PC-9 (cell line): ENCODE results near the gene VTCN1. TPM values are rescaled to one million over a fixed set of nuclear protein-coding genes. Genes with fewer than 3 reads are reported as not detected.

Experiments
- BruUV-seq: library from RNA; stranded (reverse); fragments of 400-500 nt; replicated peaks from 2 replicates; lab custom pipeline; 2021; lab: Mats Ljungman, UMichigan
- CTCF ChIA-PET: fragments of 300-600 bp; sonication (Branson Sonifier 250); formaldehyde crosslinking; loops from one replicate; lab custom pipeline; 2022; ENCODE audit warnings: antibody characterized with exemption; lab: Charles Lee
- POLR2A ChIA-PET: fragments of 300-600 bp; sonication (Branson Sonifier 250); formaldehyde crosslinking; loops from one replicate; lab custom pipeline; 2022; ENCODE audit warnings: antibody characterized with exemption; ENCODE audit not compliant: unreplicated experiment; lab: Charles Lee
- DNase-seq, 2 experiments: peaks; one replicate each; pipeline versions ENCODE4 v3.0.0 to v3.0.0-alpha.2; 2015 to 2022; ENCODE audit warnings: mixed read lengths in 1 of 2
- H2AFZ ChIP-seq: fragments of 200-600 bp; sonication (generic); 2 replicates; pipeline ENCODE4 v1.8.1; 2017; ENCODE audit warnings: antibody characterized with exemption
- H3F3A ChIP-seq: fragments of 200-600 bp; sonication (generic); 2 replicates; pipeline ENCODE4 v1.8.1; 2017; ENCODE audit warnings: antibody characterized with exemption, mild to moderate bottlenecking, low read depth; ENCODE audit not compliant: insufficient read depth
- H3K27ac ChIP-seq: fragments of 200-600 bp; sonication (generic); 2 replicates; pipeline ENCODE4 v1.6.1; 2016; ENCODE audit warnings: mixed run types
- H3K27me3 ChIP-seq: fragments of 200-600 bp; sonication (generic); 2 replicates; pipeline ENCODE4 v1.6.1; 2016; ENCODE audit warnings: low read depth, mixed run types; ENCODE audit not compliant: insufficient read depth
- H3K36me3 ChIP-seq: fragments of 200-600 bp; sonication (generic); 2 replicates; pipeline ENCODE4 v1.6.1; 2016; ENCODE audit warnings: low read depth, mixed run types
- H3K4me1 ChIP-seq: fragments of 200-600 bp; sonication (generic); replicated peaks from 2 replicates; pipeline ENCODE4 v1.6.1; 2016; ENCODE audit warnings: mixed run types; ENCODE audit not compliant: insufficient read depth
- H3K4me2 ChIP-seq: fragments of 200-600 bp; sonication (generic); 2 replicates; pipeline ENCODE4 v1.6.1; 2017; ENCODE audit warnings: mixed run types
- H3K4me3 ChIP-seq: fragments of 200-600 bp; sonication (generic); 2 replicates; pipeline ENCODE4 v1.6.1; 2016; ENCODE audit warnings: mixed run types
- H3K79me2 ChIP-seq: fragments of 200-600 bp; sonication (generic); 2 replicates; pipeline ENCODE4 v1.6.1; 2017; ENCODE audit warnings: low read depth, mixed run types
- H3K9me2 ChIP-seq: fragments of 200-600 bp; sonication (generic); 2 replicates; pipeline ENCODE4 v1.8.1; 2017; ENCODE audit warnings: mild to moderate bottlenecking; ENCODE audit not compliant: insufficient read depth
- H3K9me3 ChIP-seq: fragments of 200-600 bp; sonication (generic); 2 replicates; pipeline ENCODE4 v1.8.1; 2016; ENCODE audit warnings: low read depth; ENCODE audit not compliant: insufficient read depth
- H4K20me1 ChIP-seq: fragments of 200-600 bp; sonication (generic); 2 replicates; pipeline ENCODE4 v1.8.1; 2017; ENCODE audit not compliant: insufficient read depth
- EZH2 ChIP-seq: fragments of 200-600 bp; sonication (generic); IDR thresholded peaks from 2 replicates; pipeline ENCODE4 v1.8.0; 2017; ENCODE audit warnings: antibody characterized with exemption, low read depth
- intact Hi-C: fragments of 100-400 bp; cut with micrococcal nuclease; formaldehyde crosslinking; loops from one replicate; pipeline ENCODE4 v1.10.0; 2022; ENCODE audit not compliant: unreplicated experiment
- total RNA-seq: library from RNA; stranded (reverse); gene quantifications from 2 replicates; pipeline ENCODE4 v1.2.3, GENCODE V29; 2021
- TF ChIP-seq, protein P1 (sequence below): fragments of 200-600 bp; sonication (generic); conservative IDR thresholded peaks from 2 replicates; pipeline ENCODE4 v1.6.1; 2017; ENCODE audit warnings: mixed run types, antibody characterized with exemption, mild to moderate bottlenecking, moderate library complexity

Gene VTCN1
- total RNA-seq, 1 experiment from 2014 or later, result 5.0 TPM

DNA sequence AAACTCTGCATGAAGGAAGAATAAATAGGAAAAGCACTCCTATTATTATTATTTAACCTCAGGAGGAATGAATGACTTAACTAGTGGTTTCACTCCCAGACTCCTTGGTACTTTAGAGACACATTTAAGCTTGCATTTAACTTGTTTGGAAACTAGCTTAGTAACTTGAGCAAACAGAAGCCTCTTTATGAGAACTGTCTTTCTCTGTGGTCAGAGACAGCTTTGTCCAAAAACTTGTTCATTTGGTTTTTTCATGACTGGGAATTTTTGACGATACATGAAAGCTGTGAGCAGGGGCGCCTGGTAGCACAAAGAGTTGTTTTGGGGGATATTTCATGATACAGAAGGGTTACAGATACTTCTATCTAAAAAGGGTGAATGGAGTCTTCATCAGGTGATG is 33.6 kb upstream of the VTCN1 start:
- DNase-seq, result no peak
- CTCF ChIA-PET, result no interaction called here
- POLR2A ChIA-PET, result no interaction called here
- no peak overlapping the region for H3K27ac ChIP-seq
- H4K20me1 ChIP-seq, result no peaks in the 10 kb centered on the region
- no peaks in the 10 kb centered on the region for H3K9me2 ChIP-seq
- H3F3A ChIP-seq, result no peaks in the 10 kb centered on the region
- no peaks in the 10 kb centered on the region for H3K79me2 ChIP-seq
- H3K36me3 ChIP-seq, result no peaks in the 10 kb centered on the region
- H3K27me3 ChIP-seq, result no peaks in the 10 kb centered on the region
- TF ChIP-seq, protein P1, sequence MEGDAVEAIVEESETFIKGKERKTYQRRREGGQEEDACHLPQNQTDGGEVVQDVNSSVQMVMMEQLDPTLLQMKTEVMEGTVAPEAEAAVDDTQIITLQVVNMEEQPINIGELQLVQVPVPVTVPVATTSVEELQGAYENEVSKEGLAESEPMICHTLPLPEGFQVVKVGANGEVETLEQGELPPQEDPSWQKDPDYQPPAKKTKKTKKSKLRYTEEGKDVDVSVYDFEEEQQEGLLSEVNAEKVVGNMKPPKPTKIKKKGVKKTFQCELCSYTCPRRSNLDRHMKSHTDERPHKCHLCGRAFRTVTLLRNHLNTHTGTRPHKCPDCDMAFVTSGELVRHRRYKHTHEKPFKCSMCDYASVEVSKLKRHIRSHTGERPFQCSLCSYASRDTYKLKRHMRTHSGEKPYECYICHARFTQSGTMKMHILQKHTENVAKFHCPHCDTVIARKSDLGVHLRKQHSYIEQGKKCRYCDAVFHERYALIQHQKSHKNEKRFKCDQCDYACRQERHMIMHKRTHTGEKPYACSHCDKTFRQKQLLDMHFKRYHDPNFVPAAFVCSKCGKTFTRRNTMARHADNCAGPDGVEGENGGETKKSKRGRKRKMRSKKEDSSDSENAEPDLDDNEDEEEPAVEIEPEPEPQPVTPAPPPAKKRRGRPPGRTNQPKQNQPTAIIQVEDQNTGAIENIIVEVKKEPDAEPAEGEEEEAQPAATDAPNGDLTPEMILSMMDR, result no peak
- no peak for TF ChIP-seq EZH2
- H3K4me3 ChIP-seq, result no peak overlapping the region
- intact Hi-C loops, result no loop called here
- H3K4me2 ChIP-seq, result no peak overlapping the region
- no peaks in the 10 kb centered on the region for H3K9me3 ChIP-seq
- no TSS peak for BruUV-seq
- H3K4me1 ChIP-seq, result peaks cover 5% of the 10 kb centered on the region
- no peak overlapping the region for H2AFZ ChIP-seq

DNA sequence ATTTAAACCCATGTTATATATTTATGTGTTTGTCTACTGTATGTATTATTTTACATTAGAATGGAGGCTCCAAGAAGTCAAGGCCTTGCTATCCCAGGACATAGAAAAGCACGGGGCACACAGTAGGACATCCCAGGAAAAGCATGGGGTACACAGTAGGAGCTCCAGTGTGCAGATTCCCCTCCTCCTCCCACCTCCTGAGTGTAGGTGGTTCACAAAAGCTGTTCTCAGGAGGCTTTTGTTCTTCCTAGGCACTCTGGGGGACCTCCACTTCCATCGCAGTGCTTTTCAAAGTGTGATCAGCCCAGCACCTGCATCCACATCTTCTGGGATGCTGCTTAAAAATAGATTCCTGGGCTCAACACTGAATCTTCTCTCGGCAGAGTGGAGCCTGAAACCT is 30.8 kb upstream of the VTCN1 start:
- H3K27me3 ChIP-seq, result no peaks in the 10 kb centered on the region
- no peaks in the 10 kb centered on the region for H3K9me2 ChIP-seq
- H3K79me2 ChIP-seq, result no peaks in the 10 kb centered on the region
- no peak overlapping the region for H3K4me2 ChIP-seq
- POLR2A ChIA-PET, result no interaction called here
- CTCF ChIA-PET, result interaction anchor here (1.0 kb wide), 1 partner anchor 9 kb away, joined by 5 read pairs; no protein-coding TSS in a partner anchor
- no peaks in the 10 kb centered on the region for H4K20me1 ChIP-seq
- no peak for DNase-seq
- BruUV-seq, result no TSS peak
- H3K4me1 ChIP-seq, result peaks cover 23% of the 10 kb centered on the region
- H3K4me3 ChIP-seq, result no peak overlapping the region
- no peaks in the 10 kb centered on the region for H3K36me3 ChIP-seq
- H3K9me3 ChIP-seq, result no peaks in the 10 kb centered on the region
- intact Hi-C loops, result no loop called here
- no peak overlapping the region for H2AFZ ChIP-seq
- no peak for TF ChIP-seq EZH2
- TF ChIP-seq, protein P1, result no peak
- 0 out of 2 replicates have a peak, but pooled peaks cover 3% of the 10 kb centered on the region for H3F3A ChIP-seq
- no peak overlapping the region for H3K27ac ChIP-seq

DNA sequence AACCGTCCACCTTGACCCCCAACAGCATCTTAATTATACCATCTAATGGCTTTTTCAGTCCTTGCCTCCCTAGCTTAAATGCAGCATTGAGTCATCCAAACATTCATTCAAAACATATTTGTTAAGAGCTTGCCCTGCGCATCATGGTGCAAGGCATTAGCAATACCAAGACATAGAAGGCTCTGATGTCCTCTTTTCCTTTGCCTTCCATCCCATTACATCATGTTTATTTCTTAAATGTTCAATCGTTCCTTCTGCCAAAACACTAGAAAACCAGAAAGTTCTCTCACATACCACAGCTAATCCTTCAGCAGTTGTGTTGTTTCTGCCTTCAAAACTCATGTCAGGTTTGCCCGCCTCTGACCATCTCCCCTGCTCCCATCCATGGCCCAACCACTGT is 29.8 kb upstream of the VTCN1 start:
- Histone ChIP-seq H3K4me3 (no peak overlapping the region), H2AFZ (no peak overlapping the region), H3K36me3 (no peaks in the 10 kb centered on the region), H3K9me2 (no peaks in the 10 kb centered on the region), H3K27ac (no peak overlapping the region), H3K4me2 (no peak overlapping the region), H3K9me3 (no peaks in the 10 kb centered on the region), H3K27me3 (no peaks in the 10 kb centered on the region), H3F3A (0 out of 2 replicates have a peak, but pooled peaks cover 3% of the 10 kb centered on the region), H3K4me1 (peaks cover 23% of the 10 kb centered on the region), H4K20me1 (no peaks in the 10 kb centered on the region), H3K79me2 (no peaks in the 10 kb centered on the region)
- CTCF ChIA-PET, result no interaction called here
- POLR2A ChIA-PET, result no interaction called here
- TF ChIP-seq EZH2, result no peak
- TF ChIP-seq, protein P1, result no peak
- intact Hi-C loops, result no loop called here
- no TSS peak for BruUV-seq
- DNase-seq, result no peak
